ENCODE data around the gene IL24. TPM values are rescaled to one million over a fixed set of nuclear protein-coding genes. Genes with fewer than 3 reads are reported as not detected.
A peak's percentile ranks its signal among the peaks of the same experiment; 100 is the strongest.

The IL24 gene
- total RNA-seq, 4 donors from 2014 or later = not detected

GRCh38 chr1:206893380-206893779 lies 3.9 kb upstream of the IL24 start:
- H3K27me3 ChIP-seq = no peaks in the 10 kb centered on the region
- TF ChIP-seq POLR2A (IDR thresholded peaks at IDR 0.05) (no peak), CTCF (IDR thresholded peaks at IDR 0.05) (no peak)

GRCh38 chr1:206895325-206895724 lies 1.9 kb upstream of the IL24 start:
- no peaks in the 10 kb centered on the region for H3K36me3 ChIP-seq
- TF ChIP-seq POLR2A (IDR thresholded peaks at IDR 0.05) (no peak), CTCF (IDR thresholded peaks at IDR 0.05) (no peak)
- H3K4me1 ChIP-seq = no peaks in the 10 kb centered on the region
- no peak for DNase-seq
- H3K27ac ChIP-seq = no peak overlapping the region
- no peaks in the 10 kb centered on the region for H3K9me3 ChIP-seq
- intact Hi-C loops (cut with DNase I; ENCODE audit: low total_unique reads) = no loop called here
- H3K27me3 ChIP-seq = no peaks in the 10 kb centered on the region
- no peak overlapping the region for H3K4me3 ChIP-seq

More at GRCh38 chr1:206893380-206893779, 3.9 kb upstream of the IL24 start:
- no peak for DNase-seq
- intact Hi-C loops (cut with DNase I; ENCODE audit: low total_unique reads) = no loop called here
- Histone ChIP-seq H3K36me3 (no peaks in the 10 kb centered on the region), H3K27ac (peak overlapping the region; percentile 48 to 51), H3K4me1 (no peaks in the 10 kb centered on the region), H3K4me3 (no peak overlapping the region), H3K9me3 (no peaks in the 10 kb centered on the region)

- no peaks in the 10 kb centered on the region for H3K36me3 ChIP-seq
- no peak for TF ChIP-seq CTCF (IDR thresholded peaks at IDR 0.05)
- no peak for TF ChIP-seq POLR2A (IDR thresholded peaks at IDR 0.05)
- no peaks in the 10 kb centered on the region for H3K4me1 ChIP-seq
- no peak for DNase-seq
- no peaks in the 10 kb centered on the region for H3K9me3 ChIP-seq
- no peaks in the 10 kb centered on the region for H3K27me3 ChIP-seq
- intact Hi-C loops (cut with DNase I; ENCODE audit: low total_unique reads) = no loop called here
- H3K27ac ChIP-seq = no peak overlapping the region
- no peak overlapping the region for H3K4me3 ChIP-seq
These were observed 1.4 kb upstream of the IL24 start for GRCh38 chr1:206895837-206896242.

- DNase-seq = no peak
- Histone ChIP-seq H3K36me3 (no peaks in the 10 kb centered on the region), H3K27me3 (no peaks in the 10 kb centered on the region), H3K27ac (no peak overlapping the region), H3K9me3 (no peaks in the 10 kb centered on the region), H3K4me3 (no peak overlapping the region), H3K4me1 (no peaks in the 10 kb centered on the region)
- intact Hi-C loops (cut with DNase I; ENCODE audit: low total_unique reads) = no loop called here
- no peak for TF ChIP-seq CTCF (IDR thresholded peaks at IDR 0.05)
- no peak for TF ChIP-seq POLR2A (IDR thresholded peaks at IDR 0.05)
These were observed 982 bp upstream of the IL24 start for GRCh38 chr1:206896261-206896660.

GRCh38 chr1:206898089-206898914 lies 1.1 kb downstream of the IL24 start:
- no peaks in the 10 kb centered on the region for H3K36me3 ChIP-seq
- no peaks in the 10 kb centered on the region for H3K27me3 ChIP-seq
- intact Hi-C loops (cut with DNase I; ENCODE audit: low total_unique reads) = no loop called here
- TF ChIP-seq POLR2A (IDR thresholded peaks at IDR 0.05) = no peak
- TF ChIP-seq CTCF (IDR thresholded peaks at IDR 0.05) = no peak
- no peak overlapping the region for H3K27ac ChIP-seq
- H3K9me3 ChIP-seq = no peaks in the 10 kb centered on the region
- no peaks in the 10 kb centered on the region for H3K4me1 ChIP-seq
- H3K4me3 ChIP-seq = no peak overlapping the region
- no peak for DNase-seq

Measured in uterus (tissue), 4 donors.